ENCODE results near the gene NCOA6.

The NCOA6 gene

DNA sequence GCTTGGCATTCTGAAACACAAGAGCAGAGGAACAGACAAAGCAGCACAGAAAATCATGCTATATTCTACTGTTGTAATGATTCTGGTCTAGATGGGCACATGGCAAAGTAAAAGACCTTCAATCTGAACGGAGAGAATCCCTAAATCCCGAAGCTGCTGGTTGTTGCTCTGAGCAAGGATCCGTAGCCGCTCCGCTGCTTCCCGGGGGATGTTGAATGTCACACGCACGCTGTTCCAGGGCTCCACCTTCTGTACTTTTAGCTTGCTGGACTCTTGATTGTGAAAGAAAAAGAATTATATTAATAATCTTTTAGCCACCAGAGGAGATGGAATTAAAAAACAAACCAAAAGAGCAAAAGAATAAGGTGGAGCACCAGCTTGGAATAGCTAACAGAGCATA lies 49.3 kb downstream of the NCOA6 start:
- no peak for DNase-seq

DNA sequence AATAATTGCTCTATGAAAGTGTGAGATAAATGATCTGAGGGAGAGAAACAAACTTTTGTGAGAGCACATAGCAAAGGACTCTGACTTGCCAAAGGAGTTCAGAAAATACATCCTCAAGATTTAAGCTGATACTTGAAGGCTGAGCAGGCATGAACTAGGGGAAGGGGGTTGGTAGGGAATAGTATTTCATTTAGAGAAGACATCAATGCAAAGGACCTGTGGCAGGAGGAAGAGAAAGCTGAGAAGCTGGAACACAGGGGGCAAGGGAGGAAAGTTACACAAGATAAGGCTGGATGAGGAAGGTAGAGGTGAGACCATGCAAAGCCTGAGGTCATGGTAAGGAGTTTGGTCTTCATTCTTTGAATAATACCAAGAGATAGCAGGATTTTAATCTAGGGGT lies 50.6 kb downstream of the NCOA6 start:
- no peak for DNase-seq

DNA sequence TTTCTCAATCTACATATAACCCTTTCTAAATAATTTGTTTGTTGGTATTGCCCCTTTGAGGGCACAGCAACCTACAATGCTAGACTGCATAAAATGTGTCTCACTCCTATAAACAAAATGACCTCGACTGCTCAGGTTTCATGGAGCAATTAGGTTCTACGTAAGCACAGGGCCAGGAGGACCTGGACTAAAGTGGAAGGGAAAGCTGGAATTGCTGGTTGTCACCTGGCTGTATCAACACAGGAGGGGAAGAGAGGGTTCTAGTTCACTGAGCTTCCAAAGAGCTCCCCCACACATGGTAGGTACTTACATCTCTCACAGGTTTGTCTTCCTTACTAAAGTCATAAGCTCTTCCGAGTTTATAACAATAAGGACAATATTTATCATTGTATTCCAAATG lies 51.0 kb downstream of the NCOA6 start:
- DNase-seq: no peak

DNA sequence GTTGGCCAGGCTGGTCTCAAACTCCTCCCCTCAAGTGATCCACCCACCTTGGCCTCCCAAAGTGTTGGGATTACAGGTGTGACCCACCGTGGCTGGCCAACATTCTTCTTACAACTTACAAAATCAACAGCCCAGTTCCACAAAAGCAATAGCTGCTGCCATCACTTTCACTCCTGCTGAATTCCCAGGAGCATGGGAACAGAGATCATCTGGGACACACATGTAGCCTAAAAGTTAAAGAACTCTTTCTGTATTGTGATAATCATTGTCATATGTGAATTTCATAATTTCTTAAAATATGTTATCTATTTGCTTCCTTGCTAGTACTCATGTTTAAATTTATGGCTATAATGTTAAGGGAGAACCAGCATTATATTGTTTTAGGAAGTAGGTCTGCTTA lies 51.7 kb downstream of the NCOA6 start:
- no peak for DNase-seq

DNA sequence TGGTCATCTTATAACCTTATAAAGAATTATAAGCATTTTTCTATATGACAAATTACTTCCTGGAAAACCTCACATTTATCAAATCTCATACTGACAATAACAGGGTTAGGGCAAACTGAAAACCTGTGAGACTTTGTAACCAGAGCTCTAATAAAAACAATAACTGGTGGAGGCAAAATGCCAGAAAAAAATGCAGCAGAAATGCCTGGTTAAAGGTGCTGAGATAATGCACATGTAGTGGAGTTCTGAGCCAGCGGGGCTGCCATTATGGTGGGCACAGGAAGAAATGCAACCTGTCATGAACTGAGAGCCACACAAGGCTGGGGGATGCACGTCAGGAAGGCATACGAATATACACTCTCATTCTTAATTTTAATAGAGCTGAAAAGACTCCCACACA lies 53.0 kb downstream of the NCOA6 start:
- DNase-seq: no peak

DNA sequence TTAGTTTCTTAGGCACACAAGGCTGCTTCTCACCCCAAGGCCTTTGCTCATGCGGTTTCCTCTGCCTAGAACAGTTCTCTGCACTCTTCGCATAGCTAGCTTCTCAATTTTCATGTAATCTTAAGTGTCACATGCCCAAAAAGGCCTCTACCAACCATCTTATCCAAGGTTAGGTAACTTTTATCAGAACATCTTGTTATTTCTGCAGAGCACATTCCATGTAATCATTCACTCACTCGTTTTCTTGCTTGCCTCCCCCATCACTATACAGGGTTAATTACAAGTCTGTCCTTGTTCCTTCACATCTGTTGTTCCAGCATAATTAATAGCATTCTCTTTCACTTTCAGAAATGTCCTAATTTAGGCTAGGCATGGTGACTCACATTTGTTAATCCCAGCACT lies 53.8 kb downstream of the NCOA6 start:
- no peak for DNase-seq

DNA sequence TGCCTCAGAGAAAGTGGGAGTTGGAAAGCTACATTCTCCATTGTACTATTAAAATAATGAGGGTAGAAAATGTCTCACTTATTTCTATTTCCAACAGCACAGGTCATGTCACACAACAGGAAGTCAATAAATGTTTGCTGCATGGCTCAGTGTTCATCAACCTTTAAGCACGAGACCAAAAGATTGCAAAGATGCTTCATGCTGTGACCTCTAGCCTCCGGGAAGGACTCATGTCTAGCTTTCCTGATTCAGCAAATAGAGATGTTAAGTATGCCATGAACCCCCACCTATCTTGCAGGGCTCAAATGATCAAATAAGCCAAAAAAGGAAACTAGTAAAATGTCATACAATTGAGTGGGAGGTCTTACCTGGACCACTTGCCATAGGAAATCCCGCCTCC lies 57.4 kb downstream of the NCOA6 start:
- no peak for DNase-seq

DNA sequence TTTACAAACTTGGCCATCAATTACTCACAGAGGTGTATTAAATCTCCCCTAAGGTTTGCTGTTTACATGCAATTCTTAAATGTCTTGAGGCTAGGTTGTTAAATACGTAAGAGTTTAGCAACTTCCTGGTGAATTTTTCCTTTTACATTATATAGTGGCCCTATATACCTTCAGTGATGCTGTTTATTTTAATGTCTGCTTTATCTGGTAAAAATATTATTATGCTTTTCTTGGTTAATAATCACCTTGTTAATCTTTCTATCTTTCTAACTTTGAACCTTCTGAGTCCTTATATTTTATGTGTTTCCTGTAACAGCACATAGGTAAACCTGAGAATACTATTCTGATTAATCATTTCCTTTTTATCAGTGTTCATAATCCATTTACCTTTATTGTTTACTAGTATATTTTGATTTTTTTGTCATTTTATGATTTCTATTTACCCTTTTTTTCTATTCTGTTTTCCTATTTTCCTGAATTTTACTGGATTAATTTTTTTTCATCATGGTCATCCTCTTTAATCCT lies 63.4 kb downstream of the NCOA6 start:
- DNase-seq: no peak

DNA sequence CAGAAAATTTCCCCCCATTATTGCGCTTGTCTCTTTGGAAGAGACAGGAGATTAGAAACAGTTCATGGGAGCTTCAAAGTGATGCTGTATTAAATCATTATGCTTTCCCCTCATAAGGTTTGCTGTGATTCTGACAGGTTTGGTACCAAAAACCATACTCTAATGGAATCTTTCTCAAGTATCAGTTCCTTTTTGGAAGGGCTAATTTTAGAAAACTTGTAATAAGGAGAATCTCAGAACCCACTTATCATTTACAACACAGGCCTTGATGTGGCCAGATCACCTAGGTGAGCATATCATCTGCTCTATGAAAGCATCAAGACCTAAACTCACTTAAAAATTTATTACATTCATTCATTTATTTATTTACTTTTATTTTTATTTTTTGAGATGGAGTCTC lies 70.1 kb downstream of the NCOA6 start:
- DNase-seq: no peak

DNA sequence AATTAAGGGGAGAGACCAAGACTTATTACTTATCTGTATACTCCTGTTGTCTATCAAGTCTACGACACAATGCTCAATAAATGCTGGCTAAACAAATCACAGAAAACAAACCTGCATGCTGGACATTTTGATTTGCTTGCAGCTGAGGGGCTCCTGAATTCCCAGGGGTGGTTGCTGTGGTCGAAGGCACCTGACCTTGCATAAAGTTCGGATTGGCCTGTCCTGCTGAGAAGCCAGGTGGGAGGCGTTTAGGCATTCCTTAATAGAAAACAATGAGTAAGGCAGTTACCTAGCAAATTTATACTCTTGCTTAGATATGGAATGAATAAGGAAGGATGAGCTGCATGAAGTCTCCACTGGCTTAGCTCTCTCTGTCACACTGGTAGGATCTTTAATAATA lies 70.8 kb downstream of the NCOA6 start:
- DNase-seq: no peak

DNA sequence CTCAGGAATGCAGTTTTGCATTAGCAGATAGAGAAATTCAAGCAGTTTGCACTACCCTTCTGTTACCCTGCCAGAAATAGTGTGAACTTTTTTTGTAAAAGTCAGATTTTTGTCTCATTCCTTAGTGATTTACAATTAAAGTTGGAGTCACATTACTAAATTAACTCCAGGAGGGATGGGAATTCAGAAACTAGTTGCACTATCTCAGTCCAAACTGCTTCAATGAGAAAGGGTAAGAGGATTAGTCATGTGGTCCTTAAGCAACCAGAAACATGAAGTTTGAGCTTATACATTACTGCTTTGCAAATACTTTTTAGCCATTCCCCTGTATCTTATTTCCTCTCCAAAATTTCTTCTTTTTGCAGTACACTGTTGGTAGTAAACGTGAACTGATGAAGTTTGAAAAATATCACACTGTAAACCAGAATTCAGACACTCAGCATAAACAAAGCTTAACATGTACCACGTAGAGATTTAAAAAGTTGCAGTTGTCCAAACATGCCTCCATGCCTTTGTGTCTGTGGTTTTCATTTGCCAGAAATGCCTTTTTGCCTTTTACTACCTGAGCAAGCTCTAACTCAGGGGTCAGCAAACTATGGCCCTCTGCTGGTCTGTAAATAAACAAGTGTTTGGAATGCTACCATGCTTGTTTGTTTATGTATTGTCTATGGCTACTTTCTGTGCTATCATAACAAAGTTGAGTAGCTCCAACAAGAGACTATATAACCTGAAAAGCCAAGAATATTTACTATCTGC lies 71.6 kb downstream of the NCOA6 start:
- DNase-seq: no peak

DNA sequence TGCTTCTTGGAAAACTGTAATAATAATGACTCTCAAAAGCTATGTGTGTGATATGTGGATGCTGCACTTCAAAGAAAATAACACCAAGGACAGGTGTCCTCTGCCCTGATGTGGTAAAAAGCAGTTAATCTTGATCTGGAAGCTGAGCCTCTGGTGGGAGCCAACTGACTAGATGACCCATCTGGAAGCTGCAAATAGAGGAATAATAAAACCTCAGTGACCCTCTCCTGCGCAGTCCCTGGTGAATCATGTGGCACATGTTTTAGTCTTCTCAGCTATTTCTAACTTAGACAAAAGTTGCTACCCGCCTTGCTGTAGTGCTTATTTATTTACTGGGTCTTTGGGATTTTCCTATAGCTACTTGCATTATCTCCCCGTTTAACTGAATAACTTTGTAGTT lies 74.0 kb downstream of the NCOA6 start:
- no peak for DNase-seq

DNA sequence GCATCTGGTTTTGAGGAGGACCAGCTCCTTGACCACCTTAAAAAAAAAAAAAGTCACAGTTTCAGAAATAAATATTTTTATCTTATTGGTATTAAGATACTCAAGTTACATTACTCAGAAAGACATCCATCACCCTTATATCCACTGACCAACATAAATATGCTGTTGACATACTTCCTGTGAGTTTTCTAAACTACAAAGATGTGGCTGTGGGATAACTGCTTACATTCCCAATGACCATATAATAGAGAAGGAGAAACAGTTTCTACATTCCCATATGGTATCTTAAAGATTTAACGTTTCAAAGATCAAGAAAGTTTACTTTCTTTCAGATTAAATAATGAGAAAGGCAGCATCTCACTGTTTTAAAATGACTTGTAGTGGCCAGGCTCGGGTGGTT lies 75.0 kb downstream of the NCOA6 start:
- no peak for DNase-seq

DNA sequence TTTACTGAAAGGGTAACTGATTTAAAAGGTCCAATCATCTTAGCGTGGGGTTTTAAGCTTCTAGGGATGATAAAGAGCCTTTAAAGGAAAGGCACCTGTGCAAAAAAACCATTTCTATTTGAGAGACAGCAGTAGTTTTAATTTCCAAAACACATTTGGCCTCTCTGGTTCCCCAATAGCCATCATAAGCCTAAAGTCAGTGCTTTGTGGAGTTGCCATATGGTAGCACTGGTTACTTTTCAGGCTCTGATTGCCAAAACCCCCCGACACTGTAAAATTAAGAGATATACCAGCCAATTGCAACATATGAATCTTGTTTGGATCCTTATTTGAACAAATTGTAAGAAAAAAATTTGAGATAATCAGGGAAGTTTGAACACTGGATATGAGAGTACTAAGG lies 76.7 kb downstream of the NCOA6 start:
- DNase-seq: no peak

DNA sequence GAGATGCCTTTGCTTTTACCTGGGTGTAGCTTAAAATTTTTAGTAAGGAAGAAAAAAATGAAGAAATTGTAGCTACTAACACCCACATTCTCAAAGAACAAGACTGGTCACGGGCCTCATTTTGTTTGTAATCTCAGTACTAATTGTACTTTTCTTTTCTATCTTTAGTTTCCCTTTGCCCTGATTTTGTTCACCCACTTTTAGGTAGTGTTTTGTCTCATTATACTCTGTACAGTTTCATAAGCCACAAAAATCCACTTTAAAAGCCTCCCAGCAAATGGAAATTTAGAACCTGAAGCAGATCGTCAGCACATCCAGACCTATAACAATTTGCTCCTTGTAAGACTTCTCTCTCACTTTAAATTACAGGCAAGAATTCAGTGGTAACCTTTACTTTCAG lies 78.0 kb downstream of the NCOA6 start:
- DNase-seq: no peak

DNA sequence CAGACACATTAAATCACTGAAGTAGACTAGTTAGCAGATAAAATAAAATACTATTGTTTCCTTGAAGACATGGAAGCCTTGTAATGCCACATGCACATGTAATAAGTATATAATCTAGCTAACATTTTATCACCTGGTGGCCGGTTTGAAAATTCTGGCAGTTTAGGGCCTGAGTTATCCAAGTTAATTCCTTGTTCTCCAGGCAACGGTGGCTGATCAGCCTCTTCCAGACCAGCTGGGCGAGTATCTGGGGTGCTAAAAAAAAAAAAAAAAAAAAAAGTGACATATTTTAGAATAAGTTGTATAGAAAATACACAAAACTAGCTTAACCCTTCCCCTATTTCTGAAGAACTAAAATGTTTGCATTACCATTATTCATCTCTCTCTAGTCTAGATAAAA lies 78.8 kb downstream of the NCOA6 start:
- DNase-seq: no peak

DNA sequence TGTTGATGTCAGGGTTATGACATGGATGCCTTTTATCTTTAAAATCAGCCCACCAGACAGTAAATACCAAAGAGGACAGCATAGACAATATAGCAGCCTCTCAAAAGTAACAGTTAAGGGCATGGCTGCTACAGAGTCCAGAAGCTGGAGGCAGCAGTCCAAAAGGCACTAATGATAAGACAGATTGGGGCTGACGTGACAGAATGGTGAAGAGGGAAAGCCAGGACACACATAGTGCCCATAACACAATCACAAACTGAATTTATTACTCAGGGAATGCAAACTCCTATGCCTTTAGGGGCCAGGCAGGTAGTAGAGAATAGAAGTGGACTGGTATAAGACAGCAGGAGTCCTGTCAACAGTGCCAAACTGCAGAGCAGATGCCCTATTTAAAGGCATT lies 80.6 kb downstream of the NCOA6 start:
- no peak for DNase-seq

DNA sequence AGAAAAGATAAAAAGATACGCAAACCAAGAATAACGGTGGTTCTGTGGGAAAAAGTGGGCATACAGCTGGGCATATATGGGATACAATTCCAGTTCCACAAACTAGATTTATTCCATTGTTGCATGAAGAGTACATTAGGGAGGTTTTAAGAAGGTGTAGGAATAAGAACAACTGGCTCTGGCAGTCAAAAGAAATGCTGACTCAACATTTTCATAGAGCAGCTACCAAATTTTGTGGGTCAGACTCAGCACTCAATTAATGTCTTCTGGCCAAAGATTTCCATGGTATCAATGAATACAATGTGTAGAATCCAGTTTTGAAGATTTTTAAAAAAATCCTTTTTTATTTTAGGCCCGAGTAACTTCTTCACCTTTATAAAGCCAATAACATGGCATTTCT lies 81.1 kb downstream of the NCOA6 start:
- DNase-seq: no peak

DNA sequence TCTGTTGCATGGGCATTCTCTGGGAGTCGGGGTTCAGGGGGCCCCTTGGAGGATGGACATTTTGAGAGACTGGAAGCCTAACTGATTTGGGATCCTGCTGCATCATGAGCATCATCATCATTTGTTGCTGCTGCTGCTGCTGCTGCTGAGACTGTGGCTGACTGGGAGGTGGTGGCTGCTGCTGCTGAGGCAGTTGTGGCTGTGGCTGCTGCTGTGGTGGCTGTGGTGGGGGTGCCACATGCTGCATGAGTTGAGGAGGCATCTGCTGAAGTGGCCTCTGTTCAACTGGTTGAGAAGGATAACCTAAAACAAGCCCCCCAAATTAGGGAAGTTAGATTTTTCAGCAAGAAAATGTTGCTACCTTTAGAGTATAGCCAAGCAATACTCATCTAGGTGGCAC lies 82.4 kb downstream of the NCOA6 start:
- no peak for DNase-seq

DNA sequence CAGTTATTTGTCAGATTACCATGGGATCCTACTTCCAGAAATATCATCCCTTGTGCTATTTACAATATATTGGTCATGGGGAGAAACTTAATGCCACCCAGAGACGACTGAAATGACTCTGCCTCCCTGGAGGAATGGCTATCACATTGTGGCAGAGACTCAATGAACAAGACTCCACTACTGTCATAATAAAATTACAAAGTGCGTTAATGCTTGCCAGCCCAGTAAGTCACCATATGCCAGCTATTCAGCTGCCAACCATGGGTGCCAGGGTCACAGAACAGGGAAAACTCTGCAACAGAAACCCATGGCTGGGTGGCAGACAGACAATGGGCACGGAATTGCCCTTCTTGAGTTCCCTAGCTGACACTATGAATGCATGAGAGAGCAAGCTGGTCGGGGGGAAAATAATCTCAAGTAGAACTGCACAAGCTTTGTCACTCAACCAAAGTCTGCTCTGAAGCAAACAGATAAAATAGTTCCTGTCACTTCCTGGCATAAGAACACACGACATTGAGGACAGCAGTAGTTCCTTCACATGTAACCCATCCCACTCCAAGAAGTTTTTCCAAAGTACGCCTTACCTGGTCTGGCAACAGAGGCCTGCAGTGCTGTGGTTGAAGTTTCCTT lies 89.2 kb downstream of the NCOA6 start:
- DNase-seq: no peak

DNA sequence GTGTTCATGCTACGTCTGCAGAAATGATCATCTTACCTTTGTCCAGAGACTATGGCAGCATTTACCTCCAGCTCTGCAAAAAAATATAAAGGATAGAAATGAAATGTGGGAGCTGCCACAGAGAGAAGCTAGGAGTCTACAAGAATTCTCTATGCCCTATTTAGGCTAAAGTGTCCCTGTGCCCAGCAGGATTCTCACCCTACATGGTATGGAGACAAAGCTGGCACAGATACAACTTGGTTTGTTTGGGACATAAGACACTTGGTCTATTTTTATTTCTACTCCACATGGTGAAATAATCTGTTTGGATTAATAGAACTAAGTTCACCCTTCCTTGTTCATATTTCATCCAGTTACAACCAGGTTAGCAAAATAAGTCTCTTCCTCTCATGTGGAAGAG lies 92.9 kb downstream of the NCOA6 start:
- no peak for DNase-seq

DNA sequence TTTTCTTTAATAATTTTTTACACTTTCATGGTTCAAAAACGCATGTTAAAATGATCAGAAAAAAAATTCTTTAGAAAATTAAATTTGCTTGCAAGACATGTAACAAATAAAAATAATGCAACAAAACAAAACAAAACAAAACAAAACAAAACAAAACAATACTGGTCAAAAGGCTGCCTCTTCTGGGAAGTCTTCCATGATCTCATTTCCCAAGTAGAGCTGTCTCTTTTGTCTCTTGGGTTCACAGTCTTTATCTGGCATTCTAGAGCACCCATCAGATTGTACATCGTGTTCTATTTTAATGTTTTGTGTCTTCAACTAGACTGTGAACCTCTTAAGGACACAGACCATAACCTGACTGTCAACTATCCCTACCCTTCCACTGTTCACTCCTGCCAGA lies 96.0 kb downstream of the NCOA6 start:
- DNase-seq: no peak

DNA sequence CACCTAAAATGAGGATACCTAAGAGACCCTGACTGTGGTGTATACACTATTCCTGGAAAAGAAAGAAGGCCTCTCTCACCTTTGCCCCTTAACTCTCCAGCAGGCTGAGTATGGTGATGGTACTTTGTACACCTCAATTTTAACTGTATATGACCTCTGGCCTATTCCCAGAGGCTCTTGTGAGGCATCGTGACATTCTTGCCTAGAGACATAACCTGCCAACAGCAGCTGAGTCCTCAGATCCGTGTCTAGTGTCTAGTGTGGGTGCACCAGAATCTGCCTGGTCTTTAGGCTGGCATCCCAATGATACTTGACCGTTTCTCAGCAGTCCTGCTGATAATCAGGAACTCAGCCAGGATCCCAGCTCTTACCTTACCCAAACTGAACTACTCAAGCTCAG lies 101.3 kb downstream of the NCOA6 start:
- no peak for DNase-seq
